GM19463 (cell line): ENCODE measurements around the gene SERF1B.
"Not testable (repeated sequence)": the region's sequence is repeated elsewhere in the genome, so short reads cannot be mapped to it uniquely, and the experiment has no call there.

Experiments used
- ATAC-seq: cut with Tn5 transposase; IDR thresholded peaks from one replicate; pipeline ENCODE4 v1.9.1; 2021; ENCODE audit warnings: mild to moderate bottlenecking, moderate library complexity; ENCODE audit not compliant: unreplicated experiment

The SERF1B gene

DNA sequence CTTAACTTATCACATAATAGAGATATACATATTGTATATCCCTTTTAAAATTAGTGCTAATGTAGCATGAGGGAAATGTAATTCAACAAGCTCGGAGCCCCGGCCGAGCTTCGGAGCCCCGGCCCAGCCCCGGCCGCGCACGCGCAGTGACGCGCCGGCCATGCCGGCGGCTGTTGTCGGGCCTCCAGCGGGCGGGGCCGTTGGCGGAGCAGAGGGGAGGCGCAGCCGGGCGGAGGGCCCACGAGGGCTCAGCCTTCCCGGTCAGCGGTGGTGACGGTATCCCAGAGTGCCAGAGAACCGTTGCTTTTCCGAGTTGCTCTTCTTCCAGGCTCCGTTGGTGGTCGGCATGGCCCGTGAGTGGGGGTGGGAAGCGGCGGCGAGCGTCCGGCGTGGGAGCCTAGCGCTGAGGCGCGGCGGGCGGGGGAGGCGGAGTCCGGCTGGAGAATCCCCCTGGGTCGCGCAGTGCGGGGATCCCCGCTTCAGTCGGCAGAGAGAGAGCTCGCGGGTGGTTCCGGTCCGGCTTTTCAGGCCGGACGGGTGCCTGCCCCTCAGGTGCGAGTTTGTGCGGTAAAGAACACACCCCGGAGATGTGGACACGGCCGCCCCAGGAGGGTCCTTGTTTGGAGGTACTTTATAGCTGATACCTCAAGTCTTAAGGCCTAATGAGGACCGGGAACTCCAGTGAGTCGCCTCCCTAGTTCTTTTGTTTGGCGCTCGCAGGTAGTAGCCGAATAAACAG is at the start of gene SERF1B:
TSS of gene SERF1B (plus strand) at position 146 of the 739 bp plus-strand sequence. CDS start at position 347, 201 bp downstream.
- ATAC-seq, result peak; percentile 90

DNA sequence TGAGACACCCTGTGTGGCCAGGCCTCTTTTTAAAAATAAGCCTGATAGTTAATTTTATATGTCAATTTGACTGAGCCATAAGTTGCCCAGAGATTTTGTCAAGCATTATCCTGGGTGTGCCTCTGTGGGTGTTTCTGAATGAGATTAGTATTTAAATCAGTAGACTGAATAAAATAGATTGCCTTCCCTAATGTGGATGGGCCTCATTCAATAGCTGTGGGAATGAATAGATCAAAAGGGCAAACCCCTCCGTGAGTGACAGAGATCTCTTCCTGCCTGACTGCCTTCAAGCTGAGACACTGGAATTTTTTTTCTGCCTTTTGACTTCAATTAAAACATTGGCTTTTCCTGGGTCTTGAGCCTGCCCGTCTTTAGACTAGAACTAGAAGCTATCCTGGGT is 33.3 kb upstream of the SERF1B start:
- ATAC-seq, result not testable (repeated sequence)

DNA sequence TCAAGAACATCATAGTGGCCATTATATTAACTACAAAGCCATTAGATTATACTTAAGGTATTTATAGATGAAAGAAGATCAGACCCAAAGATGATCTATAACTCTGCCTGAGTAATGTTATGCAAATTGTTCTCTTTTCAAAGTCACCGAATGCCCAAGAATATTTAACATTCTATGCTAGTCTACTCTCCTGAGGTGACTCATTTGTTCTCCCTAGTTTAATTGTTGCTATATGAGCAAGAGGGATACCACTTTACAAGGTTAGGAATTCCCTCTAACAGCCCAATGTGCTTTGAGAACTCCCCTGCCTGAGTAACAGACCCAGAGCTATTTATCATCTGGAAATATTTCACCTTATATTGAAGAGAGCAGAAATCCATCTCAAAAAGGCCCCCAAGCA is 29.5 kb upstream of the SERF1B start:
- not testable (repeated sequence) for ATAC-seq

DNA sequence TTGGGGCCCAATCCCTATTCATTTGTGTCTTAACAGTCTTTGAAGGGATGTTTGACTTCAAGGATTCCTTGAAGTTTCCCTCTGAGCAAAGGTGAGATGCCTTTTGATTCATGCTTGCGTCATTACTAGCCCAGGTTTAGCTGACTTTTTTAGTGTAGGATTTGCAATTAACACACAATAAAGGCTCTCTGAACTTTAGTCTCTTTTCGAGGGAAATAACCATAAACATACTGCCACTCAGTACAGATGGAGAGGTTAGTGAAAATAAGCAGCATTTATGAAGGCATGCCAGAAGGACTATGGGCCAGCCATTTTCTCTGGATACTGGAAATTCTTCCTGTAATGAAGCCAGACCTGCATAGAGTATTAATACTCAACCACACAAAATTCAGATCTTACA is 4.4 kb upstream of the SERF1B start:
- ATAC-seq, result not testable (repeated sequence)

DNA sequence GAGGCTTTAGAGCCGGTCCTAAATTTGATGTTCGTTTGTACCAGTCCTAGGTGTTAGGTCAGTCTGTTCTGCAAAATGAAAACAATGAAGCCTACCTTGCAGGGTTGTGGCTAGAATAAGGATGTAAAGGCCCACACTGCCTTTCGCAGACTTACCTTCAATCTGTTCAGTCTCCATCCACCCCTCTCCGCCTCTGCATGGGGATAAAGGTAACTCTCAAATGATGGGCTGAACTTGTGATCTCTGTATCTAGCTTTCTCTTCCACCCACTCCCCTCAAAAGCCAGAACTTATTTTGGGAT is 744 bp downstream of the SERF1B start:
- peak; percentile 20 for ATAC-seq

DNA sequence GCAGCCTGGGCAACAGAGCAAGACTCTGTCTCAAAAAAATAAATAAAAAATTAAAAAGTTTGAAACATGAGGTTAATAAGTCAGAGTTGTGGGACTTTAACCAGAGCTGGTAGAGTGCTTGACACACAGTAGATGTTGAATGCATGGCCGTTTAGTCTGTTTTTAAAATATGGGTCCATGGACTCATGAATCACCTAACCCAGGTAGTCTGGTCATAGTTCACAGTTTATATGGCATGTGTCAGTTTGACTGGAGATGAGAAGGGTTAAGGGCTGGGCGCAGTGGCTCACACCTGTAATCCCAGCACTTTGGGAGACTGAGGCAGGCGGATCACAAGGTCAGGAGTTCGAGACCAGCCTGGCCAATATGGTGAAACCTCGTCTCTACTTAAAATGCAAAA is 6.2 kb downstream of the SERF1B start:
- ATAC-seq, result not testable (repeated sequence)

DNA sequence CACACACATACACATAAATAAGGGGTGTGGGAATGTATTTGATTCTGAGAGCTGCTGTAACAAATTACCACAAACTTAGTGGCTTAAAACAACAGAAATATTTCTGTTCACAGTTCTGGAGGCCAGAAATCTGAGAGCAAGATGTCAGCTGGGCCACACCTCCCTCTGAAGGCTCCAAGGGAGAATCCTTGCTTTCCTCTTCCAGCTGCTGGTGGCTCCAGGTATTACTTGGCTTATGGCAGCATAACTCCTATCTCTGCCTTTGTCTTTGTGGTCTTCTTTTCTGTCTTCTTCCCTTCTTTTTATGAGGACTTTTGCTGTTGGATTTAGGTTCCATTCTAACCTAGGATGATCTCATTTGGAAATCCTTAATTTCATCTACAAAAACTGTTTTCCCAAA is 16.4 kb downstream of the SERF1B start:
- ATAC-seq, result not testable (repeated sequence)

DNA sequence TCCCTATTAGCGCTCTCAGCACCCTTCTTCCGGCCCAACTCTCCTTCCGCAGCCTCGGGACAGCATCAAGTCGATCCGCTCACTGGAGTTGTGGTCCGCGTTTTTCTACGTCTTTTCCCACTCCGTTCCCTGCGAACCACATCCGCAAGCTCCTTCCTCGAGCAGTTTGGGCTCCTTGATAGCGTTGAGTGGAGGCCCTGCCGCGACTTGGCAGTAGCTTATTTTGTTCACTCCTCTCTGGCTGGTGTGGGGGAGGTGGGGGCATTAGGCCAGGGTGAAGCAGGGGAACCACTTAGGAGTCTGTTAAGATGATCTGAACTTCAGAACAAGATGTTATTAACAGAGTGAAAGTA is 24.7 kb downstream of the SERF1B start:
- ATAC-seq, result peak; percentile 19

DNA sequence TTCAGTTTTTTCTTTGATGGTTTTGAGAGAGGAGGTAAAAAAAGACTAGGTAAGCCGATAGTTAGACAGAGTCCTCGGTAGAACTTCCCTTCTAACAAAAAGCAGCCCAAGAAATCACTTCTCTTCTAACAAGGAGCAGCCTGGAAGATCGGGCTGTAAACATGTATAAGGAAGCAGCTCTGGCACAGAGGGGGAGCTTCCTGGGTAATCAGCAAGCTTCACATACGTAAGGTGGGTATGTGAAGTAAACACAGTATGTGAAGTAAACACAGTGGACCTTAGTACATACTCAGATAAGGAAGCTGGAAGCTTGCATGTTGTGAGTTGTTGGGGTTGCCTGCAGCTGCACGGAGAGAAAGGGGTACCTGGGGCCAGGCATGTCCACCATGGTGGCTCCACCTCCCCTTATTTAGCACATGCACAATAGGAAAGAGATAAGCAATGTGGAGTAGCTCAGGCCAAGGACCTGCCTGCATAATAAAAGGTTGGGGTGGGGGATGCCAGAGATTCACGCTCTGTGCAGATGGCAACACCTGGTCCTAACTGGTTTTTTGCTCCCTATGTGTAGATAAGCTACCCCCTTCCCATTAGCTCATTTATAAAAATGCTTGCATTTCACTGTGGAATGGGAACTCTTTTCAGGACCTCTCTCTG is 31.4 kb downstream of the SERF1B start:
- not testable (repeated sequence) for ATAC-seq

DNA sequence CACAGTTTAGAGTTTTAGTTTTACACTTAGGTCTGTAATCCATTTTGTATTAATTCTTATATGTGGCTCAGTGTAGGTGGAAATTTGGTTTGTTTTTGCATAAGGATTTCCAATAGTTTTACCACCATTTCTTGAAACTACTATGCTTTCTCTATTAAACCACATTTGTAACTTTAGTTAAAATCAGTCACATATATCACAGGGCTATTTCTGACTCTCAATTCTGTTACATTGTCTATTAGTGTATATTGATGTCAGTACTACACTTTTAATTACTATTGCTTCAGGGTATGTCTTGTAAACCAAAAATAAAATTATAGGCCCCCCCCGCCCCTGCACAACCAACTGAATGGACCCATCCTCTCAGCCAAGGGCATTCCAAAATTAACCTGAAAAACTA is 32.1 kb downstream of the SERF1B start:
- ATAC-seq, result not testable (repeated sequence)

DNA sequence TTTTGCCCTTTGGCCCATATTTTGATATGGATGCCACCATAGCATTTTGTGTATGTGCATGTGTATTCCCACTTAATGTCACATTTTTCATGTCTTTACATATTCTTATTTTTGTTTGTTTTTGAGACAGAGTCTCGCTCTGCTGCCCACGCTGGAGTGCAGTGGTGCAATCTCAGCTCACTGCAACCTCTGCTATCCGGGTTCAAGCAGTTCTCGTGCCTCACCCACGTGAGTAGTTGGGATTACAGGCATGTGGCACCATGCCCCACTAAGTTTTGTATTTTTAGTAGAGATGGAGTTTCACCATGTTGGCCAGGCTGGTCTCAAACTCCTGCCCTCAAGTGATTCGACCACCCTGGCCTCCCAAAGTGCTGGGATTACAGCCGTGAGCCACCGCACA is 52.6 kb downstream of the SERF1B start:
- not testable (repeated sequence) for ATAC-seq

DNA sequence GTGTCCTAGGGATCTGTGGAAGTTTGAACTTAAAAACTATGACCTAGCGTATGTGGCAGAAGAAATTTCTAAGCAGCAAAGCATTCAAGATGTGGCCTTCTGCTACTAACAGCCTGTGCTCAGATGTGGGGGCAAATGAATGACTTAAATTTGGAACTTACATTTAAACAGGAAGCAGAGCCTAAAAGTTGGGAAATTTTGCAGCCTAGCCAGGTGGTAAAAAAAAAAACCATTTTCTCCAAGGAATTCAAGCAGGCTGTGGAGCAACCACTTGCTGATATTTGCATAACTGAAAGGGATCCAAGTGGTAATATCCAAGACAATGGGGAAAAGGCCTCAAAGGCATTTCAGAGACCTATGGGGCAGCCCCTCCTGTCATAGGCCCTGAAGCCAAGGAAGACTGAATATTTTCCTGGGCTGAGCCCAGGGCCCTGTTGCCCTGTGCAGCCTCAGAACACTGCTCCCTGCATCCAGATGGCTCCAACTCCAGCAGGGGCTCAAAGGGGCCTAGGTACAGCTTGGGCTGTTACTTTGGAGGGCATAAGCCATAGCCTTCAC is 63.9 kb downstream of the SERF1B start:
- not testable (repeated sequence) for ATAC-seq

DNA sequence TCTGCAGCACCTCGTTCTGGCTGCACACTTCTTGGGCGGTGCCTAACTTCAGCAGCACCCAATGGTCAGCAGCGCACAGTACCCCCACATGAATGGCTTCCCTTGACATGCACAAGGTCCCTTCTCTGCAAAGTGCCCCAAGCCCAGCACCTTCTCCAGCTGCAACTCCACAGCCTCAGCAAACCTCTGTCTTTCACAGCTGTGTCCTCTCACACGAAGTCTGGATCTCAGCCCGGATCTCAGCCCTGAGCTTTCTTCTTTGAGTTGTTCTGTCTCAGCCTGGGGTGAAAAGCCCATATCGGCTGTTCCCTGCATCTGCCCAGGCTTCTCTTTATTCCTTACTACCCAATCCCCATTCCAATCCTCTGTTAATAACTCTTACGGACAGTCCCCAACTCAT is 66.7 kb downstream of the SERF1B start:
- ATAC-seq, result not testable (repeated sequence)
